ENCODE measurements around the gene SLC25A14.
"Not testable (repeated sequence)": the region's sequence is repeated elsewhere in the genome, so short reads cannot be mapped to it uniquely, and the experiment has no call there.

The SLC25A14 gene

GRCh38 chrX:130300010-130300282 lies 39.8 kb upstream of the SLC25A14 start:
- TF ChIP-seq CTCF (IDR thresholded peaks at IDR 0.05; ENCODE audit: low read depth, low read length, missing control alignments), result no peak
- Histone ChIP-seq H3K4me3 (ENCODE audit: low read depth, low read length) (no peak overlapping the region), H3K27ac (no peak overlapping the region), H3K36me3 (replicated peaks) (no peaks in the 10 kb centered on the region), H3K27me3 (replicated peaks) (no peaks in the 10 kb centered on the region)
- no peak for DNase-seq
- in situ Hi-C loops (cut with HindIII; ENCODE audit: low pct_ligation_motif_present, low sequenced_read_pairs), result no loop called here

GRCh38 chrX:130301405-130301804 lies 38.3 kb upstream of the SLC25A14 start:
- in situ Hi-C loops (cut with HindIII; ENCODE audit: low pct_ligation_motif_present, low sequenced_read_pairs), result no loop called here
- H3K4me3 ChIP-seq (ENCODE audit: low read depth, low read length), result no peak overlapping the region

GRCh38 chrX:130301977-130302376 lies 37.7 kb upstream of the SLC25A14 start:
- no peak for TF ChIP-seq CTCF (IDR thresholded peaks at IDR 0.05; ENCODE audit: low read depth, low read length, missing control alignments)
- Histone ChIP-seq H3K27ac (no peak overlapping the region), H3K4me3 (ENCODE audit: low read depth, low read length) (no peak overlapping the region), H3K36me3 (replicated peaks) (no peaks in the 10 kb centered on the region), H3K27me3 (replicated peaks) (no peaks in the 10 kb centered on the region)
- DNase-seq, result no peak
- in situ Hi-C loops (cut with HindIII; ENCODE audit: low pct_ligation_motif_present, low sequenced_read_pairs), result no loop called here

More at GRCh38 chrX:130301405-130301804, 38.3 kb upstream of the SLC25A14 start:
- Histone ChIP-seq H3K27me3 (replicated peaks) (no peaks in the 10 kb centered on the region), H3K27ac (no peak overlapping the region), H3K36me3 (replicated peaks) (no peaks in the 10 kb centered on the region)
- no peak for DNase-seq
- no peak for TF ChIP-seq CTCF (IDR thresholded peaks at IDR 0.05; ENCODE audit: low read depth, low read length, missing control alignments)

GRCh38 chrX:130304587-130305368 lies 34.9 kb upstream of the SLC25A14 start:
- Histone ChIP-seq H3K27me3 (replicated peaks) (no peaks in the 10 kb centered on the region), H3K4me3 (ENCODE audit: low read depth, low read length) (no peak overlapping the region), H3K36me3 (replicated peaks) (no peaks in the 10 kb centered on the region), H3K27ac (no peak overlapping the region)
- no peak for DNase-seq
- no peak for TF ChIP-seq CTCF (IDR thresholded peaks at IDR 0.05; ENCODE audit: low read depth, low read length, missing control alignments)
- in situ Hi-C loops (cut with HindIII; ENCODE audit: low pct_ligation_motif_present, low sequenced_read_pairs), result no loop called here

GRCh38 chrX:130319886-130320285 lies 19.8 kb upstream of the SLC25A14 start:
- H3K27me3 ChIP-seq (replicated peaks); H3K27ac ChIP-seq; in situ Hi-C loops (cut with HindIII; ENCODE audit: low pct_ligation_motif_present, low sequenced_read_pairs); H3K36me3 ChIP-seq (replicated peaks); DNase-seq; H3K4me3 ChIP-seq (ENCODE audit: low read depth, low read length): not testable (repeated sequence)

GRCh38 chrX:130321550-130321949 lies 18.2 kb upstream of the SLC25A14 start:
- no peak overlapping the region for H3K27ac ChIP-seq
- in situ Hi-C loops (cut with HindIII; ENCODE audit: low pct_ligation_motif_present, low sequenced_read_pairs), result no loop called here
- H3K36me3 ChIP-seq (replicated peaks), result no peaks in the 10 kb centered on the region
- TF ChIP-seq CTCF (IDR thresholded peaks at IDR 0.05; ENCODE audit: low read depth, low read length, missing control alignments), result no peak
- no peaks in the 10 kb centered on the region for H3K27me3 ChIP-seq (replicated peaks)
- no peak for DNase-seq
- H3K4me3 ChIP-seq (ENCODE audit: low read depth, low read length), result no peak overlapping the region
